ENCODE measurements around the gene MAP7. TPM values are rescaled to one million over a fixed set of nuclear protein-coding genes. Genes with fewer than 3 reads are reported as not detected.

MAP7 gene
- total and polyA plus RNA-seq, 2 of the 13 experiments (the other 11 are each of a cell fraction or from before 2014, with no cell fraction given) = 0.04 TPM; not detected in 1

DNA sequence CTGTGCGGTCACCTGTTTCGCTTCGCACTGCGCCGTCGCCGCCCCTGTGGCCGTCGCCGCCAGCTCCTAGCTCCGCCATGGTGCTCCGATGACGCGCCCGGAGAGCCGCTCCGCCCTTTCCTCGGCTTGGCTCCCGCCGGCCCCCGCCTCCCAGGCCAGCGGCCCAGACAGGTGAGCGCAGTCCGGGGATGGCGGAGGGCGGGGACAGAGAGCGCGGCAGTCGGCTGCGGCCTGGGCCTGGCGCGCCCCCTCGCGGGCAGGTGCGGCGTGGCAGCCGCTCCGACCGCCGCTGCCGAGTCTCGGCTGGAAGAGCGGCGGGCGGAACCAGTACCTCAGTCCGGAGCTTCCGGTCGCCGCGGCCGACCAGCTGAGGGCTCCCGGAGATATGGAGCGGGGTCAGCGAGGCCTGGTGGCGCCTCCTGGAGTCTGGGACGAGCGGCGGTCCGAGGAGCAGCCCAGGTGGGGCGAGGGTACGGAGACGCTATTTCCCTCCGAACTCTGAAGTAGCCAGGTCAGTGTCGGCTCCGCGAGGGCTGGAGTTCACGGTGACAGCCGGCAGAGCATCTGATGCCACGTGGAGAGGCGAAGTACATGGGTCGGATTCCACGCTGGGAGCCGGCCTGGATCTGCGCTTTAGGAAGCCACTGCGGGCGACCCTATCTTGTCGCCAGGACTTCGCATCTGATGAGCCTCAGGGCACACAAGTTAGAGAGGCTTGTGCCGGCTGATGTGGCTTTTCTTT, at the start of gene MAP7 (continued):
- TF ChIP-seq SAFB2 (CRISPR knock-in tag; IDR thresholded peaks at IDR 0.05; ENCODE audit: borderline replicate concordance, low read depth) (peak; percentile 80; the same call in 1 of the 2 replicates), ARNT (IDR thresholded peaks at IDR 0.05) (no peak), PHF20 (CRISPR knock-in tag; IDR thresholded peaks at IDR 0.05) (no peak), KLF16 (CRISPR knock-in tag; IDR thresholded peaks at IDR 0.05) (no peak), TEAD3 (CRISPR knock-in tag; optimal IDR thresholded peaks at IDR 0.05; ENCODE audit: borderline replicate concordance) (no peak), ZNF790 (CRISPR knock-in tag; IDR thresholded peaks at IDR 0.05; ENCODE audit: borderline replicate concordance) (no peak; the same call in 1 of the 2 replicates), ZNF543 (CRISPR knock-in tag; IDR thresholded peaks at IDR 0.05) (no peak), GLI4 (CRISPR knock-in tag; IDR thresholded peaks at IDR 0.05; ENCODE audit: borderline replicate concordance) (no peak), TAF1 (CRISPR knock-in tag; IDR thresholded peaks at IDR 0.05) (0 out of 2 replicates have a peak, but pooled peaks have one; percentile 18), AGO2 (optimal IDR thresholded peaks at IDR 0.05; ENCODE audit: low read depth, low read length) (no peak), PLRG1 (conservative IDR thresholded peaks at IDR 0.05) (no peak), ZNF792 (CRISPR knock-in tag; IDR thresholded peaks at IDR 0.05) (no peak), CBX2 (IDR thresholded peaks at IDR 0.05; ENCODE audit: low read depth, low read length) (no peak), CBX2 (CRISPR knock-in tag; IDR thresholded peaks at IDR 0.05; ENCODE audit: low read depth) (peak; percentile 33; the same call in 1 of the 2 replicates), RXRA (CRISPR knock-in tag; IDR thresholded peaks at IDR 0.05) (no peak)
- TF ChIP-seq, protein P1, sequence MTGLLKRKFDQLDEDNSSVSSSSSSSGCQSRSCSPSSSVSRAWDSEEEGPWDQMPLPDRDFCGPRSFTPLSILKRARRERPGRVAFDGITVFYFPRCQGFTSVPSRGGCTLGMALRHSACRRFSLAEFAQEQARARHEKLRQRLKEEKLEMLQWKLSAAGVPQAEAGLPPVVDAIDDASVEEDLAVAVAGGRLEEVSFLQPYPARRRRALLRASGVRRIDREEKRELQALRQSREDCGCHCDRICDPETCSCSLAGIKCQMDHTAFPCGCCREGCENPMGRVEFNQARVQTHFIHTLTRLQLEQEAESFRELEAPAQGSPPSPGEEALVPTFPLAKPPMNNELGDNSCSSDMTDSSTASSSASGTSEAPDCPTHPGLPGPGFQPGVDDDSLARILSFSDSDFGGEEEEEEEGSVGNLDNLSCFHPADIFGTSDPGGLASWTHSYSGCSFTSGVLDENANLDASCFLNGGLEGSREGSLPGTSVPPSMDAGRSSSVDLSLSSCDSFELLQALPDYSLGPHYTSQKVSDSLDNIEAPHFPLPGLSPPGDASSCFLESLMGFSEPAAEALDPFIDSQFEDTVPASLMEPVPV (CRISPR knock-in tag; IDR thresholded peaks at IDR 0.05) = peak; percentile 36; the same call in 1 of the 2 replicates
- TF ChIP-seq, protein P2, sequence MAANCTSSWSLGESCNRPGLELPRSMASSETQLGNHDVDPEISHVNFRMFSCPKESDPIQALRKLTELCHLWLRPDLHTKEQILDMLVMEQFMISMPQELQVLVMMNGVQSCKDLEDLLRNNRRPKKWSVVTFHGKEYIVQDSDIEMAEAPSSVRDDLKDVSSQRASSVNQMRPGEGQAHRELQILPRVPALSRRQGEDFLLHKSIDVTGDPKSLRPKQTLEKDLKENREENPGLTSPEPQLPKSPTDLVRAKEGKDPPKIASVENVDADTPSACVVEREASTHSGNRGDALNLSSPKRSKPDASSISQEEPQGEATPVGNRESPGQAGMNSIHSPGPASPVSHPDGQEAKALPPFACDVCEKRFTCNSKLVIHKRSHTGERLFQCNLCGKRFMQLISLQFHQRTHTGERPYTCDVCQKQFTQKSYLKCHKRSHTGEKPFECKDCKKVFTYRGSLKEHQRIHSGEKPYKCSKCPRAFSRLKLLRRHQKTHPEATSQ (CRISPR knock-in tag; IDR thresholded peaks at IDR 0.05; ENCODE audit: borderline replicate concordance) = 0 out of 2 replicates have a peak, but pooled peaks have one; percentile 31
- TF ChIP-seq, protein P3, sequence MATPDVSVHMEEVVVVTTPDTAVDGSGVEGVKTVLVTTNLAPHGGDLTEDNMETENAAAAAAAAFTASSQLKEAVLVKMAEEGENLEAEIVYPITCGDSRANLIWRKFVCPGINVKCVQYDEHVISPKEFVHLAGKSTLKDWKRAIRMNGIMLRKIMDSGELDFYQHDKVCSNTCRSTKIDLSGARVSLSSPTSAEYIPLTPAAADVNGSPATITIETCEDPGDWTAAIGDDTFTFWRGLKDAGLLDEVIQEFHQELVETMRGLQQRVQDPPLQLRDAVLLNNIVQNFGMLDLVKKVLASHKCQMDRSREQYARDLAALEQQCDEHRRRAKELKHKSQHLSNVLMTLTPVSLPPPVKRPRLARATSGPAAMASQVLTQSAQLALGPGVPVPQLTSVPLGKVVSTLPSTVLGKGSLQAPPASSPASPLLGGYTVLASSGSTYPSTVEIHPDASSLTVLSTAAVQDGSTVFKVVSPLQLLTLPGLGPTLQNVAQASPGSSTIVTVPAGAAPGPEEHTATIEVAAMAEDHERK (CRISPR knock-in tag; IDR thresholded peaks at IDR 0.05; ENCODE audit: low read depth) = no peak
- TF ChIP-seq, protein P4, sequence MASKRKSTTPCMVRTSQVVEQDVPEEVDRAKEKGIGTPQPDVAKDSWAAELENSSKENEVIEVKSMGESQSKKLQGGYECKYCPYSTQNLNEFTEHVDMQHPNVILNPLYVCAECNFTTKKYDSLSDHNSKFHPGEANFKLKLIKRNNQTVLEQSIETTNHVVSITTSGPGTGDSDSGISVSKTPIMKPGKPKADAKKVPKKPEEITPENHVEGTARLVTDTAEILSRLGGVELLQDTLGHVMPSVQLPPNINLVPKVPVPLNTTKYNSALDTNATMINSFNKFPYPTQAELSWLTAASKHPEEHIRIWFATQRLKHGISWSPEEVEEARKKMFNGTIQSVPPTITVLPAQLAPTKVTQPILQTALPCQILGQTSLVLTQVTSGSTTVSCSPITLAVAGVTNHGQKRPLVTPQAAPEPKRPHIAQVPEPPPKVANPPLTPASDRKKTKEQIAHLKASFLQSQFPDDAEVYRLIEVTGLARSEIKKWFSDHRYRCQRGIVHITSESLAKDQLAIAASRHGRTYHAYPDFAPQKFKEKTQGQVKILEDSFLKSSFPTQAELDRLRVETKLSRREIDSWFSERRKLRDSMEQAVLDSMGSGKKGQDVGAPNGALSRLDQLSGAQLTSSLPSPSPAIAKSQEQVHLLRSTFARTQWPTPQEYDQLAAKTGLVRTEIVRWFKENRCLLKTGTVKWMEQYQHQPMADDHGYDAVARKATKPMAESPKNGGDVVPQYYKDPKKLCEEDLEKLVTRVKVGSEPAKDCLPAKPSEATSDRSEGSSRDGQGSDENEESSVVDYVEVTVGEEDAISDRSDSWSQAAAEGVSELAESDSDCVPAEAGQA (IDR thresholded peaks at IDR 0.05; ENCODE audit: low read depth) = no peak
- TF ChIP-seq, protein P4 (CRISPR knock-in tag; IDR thresholded peaks at IDR 0.05; ENCODE audit: borderline replicate concordance) = no peak

All from HepG2 (cell line).